Posterior vena cava (tissue), 2 donors: Measurements from ENCODE around the gene RAF1. TPM values are rescaled to one million over a fixed set of nuclear protein-coding genes. Genes with fewer than 3 reads are reported as not detected.
"Not testable (repeated sequence)": the region's sequence is repeated elsewhere in the genome, so short reads cannot be mapped to it uniquely, and the experiment has no call there.

Source experiments
- DNase-seq: peaks from one replicate; pipeline ENCODE4 v3.0.0-alpha.2; 2020; ENCODE audit warnings: low spot score
- intact Hi-C, 2 donors: fragments of 100-400 bp; cut with DNase I; formaldehyde crosslinking; loops; one replicate each; pipeline versions ENCODE4 v1.14.1 to v1.14.2; 2022 to 2023
- long read RNA-seq, 2 donors: library from polyadenylated mRNA; unstranded; transcript quantifications; one replicate each; pipeline ENCODE4 v2.0.0, GENCODE V29; 2020 to 2021
- total RNA-seq, 2 donors: library from RNA; stranded (reverse); fragmentation: NEBNext Ultra II Directional; extraction: Animal tissue kit (Norgen Biotek cat#: 25700); gene quantifications; one replicate each; pipeline ENCODE4 v1.2.1, GENCODE V29; 2021
- donor health status: DM: yes; HTN: yes; CAD: no.
- donor health status: DM: yes; HTN: yes; CAD: no.

RAF1 gene
- 10 to 100 TPM; 73.9 to 85.4 TPM for total RNA-seq
- long read RNA-seq, donor 1, transcript RAF1-201 (17 exons, 3,300 nt), result major isoform, 17 of 30 reads
- long read RNA-seq, donor 1, partial matches to known transcripts, result 3 of 30 reads
- long read RNA-seq, donor 1, other reads (novel, unspliced or antisense), result 10 of 30 reads
- long read RNA-seq, donor 2, transcript RAF1-201 (17 exons, 3,300 nt), result major isoform, 15 of 45 reads
- long read RNA-seq, donor 2, partial matches to known transcripts, result 12 of 45 reads
- long read RNA-seq, donor 2, other reads (novel, unspliced or antisense), result 17 of 45 reads

GRCh38 chr3:12663936-12664908 is at the start of gene RAF1:
RAF1 (minus strand) TSS chr3:12664117; CDS start chr3:12618721, 45,396 bp downstream.
- peak; percentile 99 for DNase-seq
- intact Hi-C loops, result loop anchor here in 1 of 2 donors (5.0 kb wide), 1 partner anchor 107 kb away; the partner anchor contains the start of gene MKRN2

- intact Hi-C loops, result loop anchor here in 1 of 2 donors (10.0 kb wide), 1 partner anchor 115 kb away; no protein-coding TSS in a partner anchor
- no peak for DNase-seq
Measured at GRCh38 chr3:12710062-12710461, 46.1 kb upstream of the RAF1 start.

- DNase-seq, result no peak
- intact Hi-C loops, result no loop called here
Measured at GRCh38 chr3:12709334-12709733, 45.4 kb upstream of the RAF1 start.

GRCh38 chr3:12708584-12709192 is 44.8 kb upstream of the RAF1 start:
- intact Hi-C loops, result no loop called here
- DNase-seq, result peak; percentile 83

- no peak for DNase-seq
- intact Hi-C loops, result no loop called here
Measured at GRCh38 chr3:12707449-12707848, 43.5 kb upstream of the RAF1 start.

GRCh38 chr3:12706504-12707253 is 42.8 kb upstream of the RAF1 start:
- DNase-seq, result no peak
- intact Hi-C loops, result no loop called here

- intact Hi-C loops, result no loop called here
- DNase-seq, result no peak
Measured at GRCh38 chr3:12705981-12706380, 42.1 kb upstream of the RAF1 start.

- intact Hi-C loops, result no loop called here
- no peak for DNase-seq
Measured at GRCh38 chr3:12705374-12705926, 41.5 kb upstream of the RAF1 start.

GRCh38 chr3:12702501-12702900 is 38.6 kb upstream of the RAF1 start:
- no peak for DNase-seq
- intact Hi-C loops, result no loop called here

GRCh38 chr3:12701601-12702000 is 37.7 kb upstream of the RAF1 start:
- DNase-seq, intact Hi-C loops: not testable (repeated sequence)

GRCh38 chr3:12700800-12701199 is 36.9 kb upstream of the RAF1 start:
- intact Hi-C loops, result no loop called here

GRCh38 chr3:12695916-12696315 is 32.0 kb upstream of the RAF1 start:
- intact Hi-C loops, result no loop called here
- DNase-seq, result no peak

More at GRCh38 chr3:12700800-12701199, 36.9 kb upstream of the RAF1 start:
- DNase-seq, result no peak

GRCh38 chr3:12695112-12695511 is 31.2 kb upstream of the RAF1 start:
- intact Hi-C loops, result no loop called here
- DNase-seq, result no peak

- intact Hi-C loops, result loop anchor here in 1 of 2 donors (5.0 kb wide), 1 partner anchor 325 kb away; no protein-coding TSS in a partner anchor
Measured at GRCh38 chr3:12692444-12692843, 28.5 kb upstream of the RAF1 start.

GRCh38 chr3:12689997-12690711 is 26.2 kb upstream of the RAF1 start:
- intact Hi-C loops, result loop anchor here in 1 of 2 donors (5.0 kb wide), 1 partner anchor 327 kb away; no protein-coding TSS in a partner anchor
- no peak for DNase-seq

More at GRCh38 chr3:12692444-12692843, 28.5 kb upstream of the RAF1 start:
- no peak for DNase-seq

- DNase-seq, result no peak
- intact Hi-C loops, result no loop called here
Measured at GRCh38 chr3:12687948-12688347, 24.0 kb upstream of the RAF1 start.

GRCh38 chr3:12686096-12686495 is 22.2 kb upstream of the RAF1 start:
- intact Hi-C loops, result no loop called here

GRCh38 chr3:12681943-12682390 is 18.1 kb upstream of the RAF1 start:
- intact Hi-C loops, result no loop called here
- DNase-seq, result no peak

More at GRCh38 chr3:12686096-12686495, 22.2 kb upstream of the RAF1 start:
- DNase-seq, result no peak
